Thoracic aorta (tissue), 2 donors: ENCODE measurements around the gene SHC2. TPM values are rescaled to one million over a fixed set of nuclear protein-coding genes. Genes with fewer than 3 reads are reported as not detected.

Experiments used
- ATAC-seq: fragments of 150-250 bp; one replicate; pipeline ENCODE4 v1.8.0; 2017; ENCODE audit warnings: low read depth; ENCODE audit not compliant: insufficient number of reproducible peaks, low FRiP score
- DNase-seq: peaks from one replicate; pipeline ENCODE4 v3.0.0-alpha.2; 2020; ENCODE audit warnings: low spot score
- H3K27ac ChIP-seq, 2 donors: fragments of 200-600 bp; sonication (generic); 1 replicate in 1 of 2; 2 replicates in 1 of 2; pipeline ENCODE4 v1.5.1; 2016; ENCODE audit warnings: mild to moderate bottlenecking in 2 of 2, moderate library complexity in 2 of 2
- H3K27me3 ChIP-seq: fragments of 200-600 bp; sonication (generic); replicated peaks from 2 replicates; pipeline ENCODE4 v1.6.0; 2016; ENCODE audit warnings: mild to moderate bottlenecking; ENCODE audit not compliant: insufficient read depth
- H3K36me3 ChIP-seq: fragments of 200-600 bp; sonication (generic); one replicate; pipeline ENCODE4 v1.5.1; 2016
- H3K4me1 ChIP-seq, 2 donors: fragments of 200-600 bp; sonication (generic); 1 replicate in 1 of 2; 2 replicates in 1 of 2; pipeline versions ENCODE4 v1.5.1 to v1.6.0; 2016; ENCODE audit warnings: low read depth in 2 of 2, mild to moderate bottlenecking in 1 of 2; ENCODE audit not compliant: control insufficient read depth in 1 of 2
- H3K4me3 ChIP-seq: fragments of 200-600 bp; sonication (generic); 2 replicates; pipeline ENCODE4 v1.5.1; 2016; ENCODE audit warnings: mild to moderate bottlenecking
- H3K9me3 ChIP-seq: fragments of 200-600 bp; sonication (generic); 2 replicates; pipeline ENCODE4 v1.5.1; 2016
- CTCF ChIP-seq: fragments of 200-600 bp; sonication (generic); IDR thresholded peaks from one replicate; pipeline ENCODE4 v1.5.1; 2019; ENCODE audit warnings: antibody characterized with exemption
- total RNA-seq, 2 donors: library from RNA; depleted of rRNA; stranded (reverse); fragments of >200 nt; gene quantifications; one replicate each; pipeline versions ENCODE4 v1.1.0 to v1.2.3, GENCODE V29; 2016

Gene SHC2
- total RNA-seq, 2 donors from 2014 or later, result 17.2 to 18.8 TPM

DNA sequence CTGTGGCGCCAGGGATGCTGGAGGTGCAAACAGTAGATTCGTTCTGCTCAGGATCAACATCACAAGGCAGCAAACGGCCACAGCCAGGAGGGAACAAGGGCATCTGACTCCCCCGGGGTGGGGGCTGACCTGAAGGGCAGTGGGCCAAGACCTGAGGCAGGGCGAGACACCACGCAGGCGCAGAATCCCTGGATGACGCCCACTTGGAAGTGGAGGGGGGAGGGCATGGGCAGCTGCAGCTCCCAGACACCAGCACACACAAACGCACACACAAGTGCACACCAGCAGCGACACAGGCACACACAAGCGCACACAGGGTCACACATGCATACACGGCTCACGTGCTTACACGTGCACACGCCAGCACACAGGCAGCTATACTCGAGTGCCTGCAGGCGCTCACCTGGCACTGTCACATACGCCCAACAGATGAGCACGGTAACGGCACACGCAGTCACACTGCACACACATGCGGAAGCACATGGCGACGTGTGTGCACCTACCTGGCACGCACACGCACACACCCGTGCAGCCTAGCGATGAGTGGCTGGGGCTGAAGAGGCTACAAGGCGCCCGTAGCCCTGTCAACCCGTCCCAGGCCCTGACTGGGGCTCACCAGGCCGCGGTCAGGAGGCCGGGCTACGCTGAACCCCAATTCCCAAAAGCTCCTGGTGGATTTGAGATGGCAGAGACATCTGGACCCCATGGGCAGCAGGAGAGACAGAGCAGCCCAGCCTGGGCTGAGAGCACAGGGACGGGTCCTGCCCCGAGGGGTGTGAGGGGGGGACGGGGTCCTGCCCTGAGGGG is 57.4 kb downstream of the SHC2 start:
- no peaks in the 10 kb centered on the region for H3K36me3 ChIP-seq
- ATAC-seq (no peak), DNase-seq (no peak)
- no peaks in the 10 kb centered on the region for H3K27me3 ChIP-seq
- no peak overlapping the region for H3K27ac ChIP-seq
- no peak for TF ChIP-seq CTCF
- no peaks in the 10 kb centered on the region for H3K9me3 ChIP-seq
- H3K4me1 ChIP-seq, result peaks cover 2 to 6% of the 10 kb centered on the region in 2 donors
- no peak overlapping the region for H3K4me3 ChIP-seq

DNA sequence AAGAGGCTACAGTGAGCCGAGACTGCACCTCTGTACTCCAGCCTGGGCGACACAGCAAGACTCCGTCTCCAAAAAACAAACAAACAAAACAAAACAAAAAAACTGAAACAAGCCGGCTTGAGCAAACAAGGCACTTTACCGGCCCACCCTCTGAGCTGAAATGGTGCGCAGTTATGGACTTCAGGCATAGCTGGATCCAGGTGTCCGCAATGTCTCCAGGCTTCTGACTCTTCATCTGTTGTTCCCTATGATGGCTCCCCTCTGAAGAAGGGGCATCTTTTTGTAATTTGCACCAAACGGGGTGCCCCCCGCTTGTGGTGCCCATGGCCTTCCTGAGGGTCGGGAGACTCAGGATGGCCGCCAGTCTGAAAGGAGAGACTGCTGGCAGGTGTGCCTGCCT is 58.0 kb downstream of the SHC2 start:
- ATAC-seq (no peak), DNase-seq (no peak)
- Histone ChIP-seq H3K27me3 (no peaks in the 10 kb centered on the region), H3K4me3 (no peak overlapping the region), H3K36me3 (no peaks in the 10 kb centered on the region), H3K9me3 (no peaks in the 10 kb centered on the region), H3K27ac (no peak overlapping the region), H3K4me1 (no peaks in the 10 kb centered on the region)
- TF ChIP-seq CTCF, result no peak

- H3K27me3 ChIP-seq, result no peaks in the 10 kb centered on the region
- no peak for ATAC-seq
These were observed 58.8 kb downstream of the SHC2 start for GRCh38 chr19:401866-402511.

GRCh38 chr19:400976-401865 is 59.6 kb downstream of the SHC2 start:
- TF ChIP-seq CTCF, result no peak
- DNase-seq (no peak), ATAC-seq (no peak)
- Histone ChIP-seq H3K4me3 (no peak overlapping the region), H3K27ac (no peak overlapping the region), H3K9me3 (no peaks in the 10 kb centered on the region), H3K36me3 (no peaks in the 10 kb centered on the region), H3K4me1 (no peaks in the 10 kb centered on the region), H3K27me3 (no peaks in the 10 kb centered on the region)

More at GRCh38 chr19:401866-402511, 58.8 kb downstream of the SHC2 start:
- Histone ChIP-seq H3K9me3 (no peaks in the 10 kb centered on the region), H3K27ac (no peak overlapping the region), H3K4me1 (no peaks in the 10 kb centered on the region), H3K4me3 (no peak overlapping the region), H3K36me3 (no peaks in the 10 kb centered on the region)
- no peak for DNase-seq
- TF ChIP-seq CTCF, result no peak

DNA sequence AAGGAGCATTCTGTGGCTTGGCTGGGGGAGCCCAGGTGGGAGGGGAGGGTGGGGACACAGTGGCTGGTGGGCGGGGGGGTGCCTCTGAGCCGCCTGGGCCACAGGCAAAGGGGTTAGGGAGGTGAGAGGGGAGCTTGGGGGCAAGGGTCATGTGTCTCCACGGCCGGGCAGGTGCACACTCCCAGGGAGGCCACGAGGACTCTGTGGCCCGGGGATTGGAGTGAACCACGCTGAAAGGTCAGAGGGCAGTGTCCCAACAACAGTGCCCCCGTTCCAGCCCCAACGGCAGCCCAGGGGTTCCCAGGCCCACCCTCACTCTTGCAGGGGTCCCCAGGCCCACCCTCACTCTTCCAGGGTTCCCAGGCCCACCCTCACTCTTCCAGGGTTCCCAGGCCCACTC is 61.5 kb downstream of the SHC2 start:
- TF ChIP-seq CTCF, result no peak
- DNase-seq (no peak), ATAC-seq (no peak)
- Histone ChIP-seq H3K27me3 (no peaks in the 10 kb centered on the region), H3K4me3 (no peak overlapping the region), H3K27ac (no peak overlapping the region), H3K9me3 (no peaks in the 10 kb centered on the region), H3K36me3 (no peaks in the 10 kb centered on the region), H3K4me1 (no peaks in the 10 kb centered on the region)
